SU-DHL-6 (cell line): ENCODE measurements around the gene SUPT3H.

Experiments
- H2AFZ ChIP-seq: fragments of 200-600 bp; sonication (generic); 2 replicates; pipeline ENCODE4 v1.6.1; 2014; ENCODE audit warnings: low read depth, mild to moderate bottlenecking, moderate library complexity, mixed read lengths, antibody characterized with exemption, low read length; ENCODE audit not compliant: severe bottlenecking
- H3F3A ChIP-seq: fragments of 200-600 bp; shearing (Covaris generic); 2 replicates; pipeline ENCODE4 v1.6.0; 2016; ENCODE audit warnings: antibody characterized with exemption, mild to moderate bottlenecking; ENCODE audit not compliant: insufficient read depth
- H3K27ac ChIP-seq: fragments of 200-600 bp; sonication (generic); 2 replicates; pipeline ENCODE4 v1.5.1; 2016; ENCODE audit warnings: low read depth, mild to moderate bottlenecking, low read length, moderate library complexity, mixed read lengths
- H3K27me3 ChIP-seq: fragments of 200-600 bp; sonication (generic), shearing (Covaris generic); 2 replicates; pipeline ENCODE4 v1.6.0; 2014; ENCODE audit warnings: mild to moderate bottlenecking, low read length
- H3K36me3 ChIP-seq: fragments of 200-600 bp; sonication (generic); 2 replicates; pipeline ENCODE4 v1.6.1; 2014; ENCODE audit warnings: mild to moderate bottlenecking, low read length, mixed read lengths
- H3K4me2 ChIP-seq: fragments of 300-600, 200-600 bp; shearing (Covaris generic), sonication (generic); 2 replicates; pipeline ENCODE4 v1.6.0; 2014; ENCODE audit warnings: low read length, low read depth, mild to moderate bottlenecking; ENCODE audit not compliant: poor library complexity, severe bottlenecking
- H3K4me3 ChIP-seq: fragments of 200-600 bp; sonication (generic); 2 replicates; pipeline ENCODE4 v1.5.1; 2014; ENCODE audit warnings: antibody characterized with exemption, low read length, mild to moderate bottlenecking, mixed read lengths; ENCODE audit not compliant: insufficient read depth, poor library complexity, severe bottlenecking
- H3K79me2 ChIP-seq: fragments of 200-600 bp; sonication (generic); 2 replicates; pipeline ENCODE4 v1.6.1; 2014; ENCODE audit warnings: mild to moderate bottlenecking, low read length, moderate library complexity; ENCODE audit not compliant: insufficient read depth
- H3K9ac ChIP-seq: fragments of 200-600 bp; sonication (generic); 2 replicates; pipeline ENCODE4 v1.7.0; 2014; ENCODE audit warnings: mild to moderate bottlenecking, low read length
- H3K9me2 ChIP-seq: fragments of 200-600 bp; sonication (generic); replicated peaks from 2 replicates; pipeline ENCODE4 v1.6.1; 2014; ENCODE audit warnings: low read length; ENCODE audit not compliant: insufficient read depth
- H3K9me3 ChIP-seq: fragments of 200-600 bp; sonication (generic); 2 replicates; pipeline ENCODE4 v1.6.1; 2014; ENCODE audit warnings: low read length, mixed read lengths; ENCODE audit not compliant: insufficient read depth
- H4K20me1 ChIP-seq: fragments of 200-600 bp; sonication (generic); 2 replicates; pipeline ENCODE4 v1.6.1; 2014; ENCODE audit warnings: low read depth, mild to moderate bottlenecking, antibody characterized with exemption, low read length, moderate library complexity, mixed read lengths
- EZH2phosphoT487 ChIP-seq: fragments of 200-600 bp; sonication (generic), shearing (Covaris generic); conservative IDR thresholded peaks from 2 replicates; pipeline ENCODE4 v1.6.1; 2018; ENCODE audit warnings: mild to moderate bottlenecking, antibody characterized with exemption, low read length, moderate library complexity, mixed read lengths
- TF ChIP-seq, protein P1 (sequence below): fragments of 200-600 bp; sonication (generic); IDR thresholded peaks from one replicate; pipeline ENCODE4 v1.5.1; 2017; ENCODE audit warnings: antibody characterized with exemption, mild to moderate bottlenecking, low read length, moderate library complexity; ENCODE audit not compliant: insufficient read depth, poor library complexity, severe bottlenecking

Gene SUPT3H

GRCh38 chr6:45320349-45320748, 57.4 kb downstream of the SUPT3H start:
- Histone ChIP-seq H3K9me2 (no peaks in the 10 kb centered on the region), H3K4me2 (no peak overlapping the region), H3K27me3 (no peaks in the 10 kb centered on the region), H3K27ac (no peak overlapping the region), H3K79me2 (no peaks in the 10 kb centered on the region), H3K9ac (no peak overlapping the region), H3K36me3 (no peaks in the 10 kb centered on the region), H4K20me1 (0 out of 2 replicates have a peak, but pooled peaks cover 3% of the 10 kb centered on the region), H3F3A (peaks cover 8% of the 10 kb centered on the region; the same call in 1 of the 2 replicates), H2AFZ (no peak overlapping the region), H3K4me3 (no peak overlapping the region), H3K9me3 (no peaks in the 10 kb centered on the region)
- no peak for TF ChIP-seq EZH2phosphoT487
- TF ChIP-seq, protein P1, sequence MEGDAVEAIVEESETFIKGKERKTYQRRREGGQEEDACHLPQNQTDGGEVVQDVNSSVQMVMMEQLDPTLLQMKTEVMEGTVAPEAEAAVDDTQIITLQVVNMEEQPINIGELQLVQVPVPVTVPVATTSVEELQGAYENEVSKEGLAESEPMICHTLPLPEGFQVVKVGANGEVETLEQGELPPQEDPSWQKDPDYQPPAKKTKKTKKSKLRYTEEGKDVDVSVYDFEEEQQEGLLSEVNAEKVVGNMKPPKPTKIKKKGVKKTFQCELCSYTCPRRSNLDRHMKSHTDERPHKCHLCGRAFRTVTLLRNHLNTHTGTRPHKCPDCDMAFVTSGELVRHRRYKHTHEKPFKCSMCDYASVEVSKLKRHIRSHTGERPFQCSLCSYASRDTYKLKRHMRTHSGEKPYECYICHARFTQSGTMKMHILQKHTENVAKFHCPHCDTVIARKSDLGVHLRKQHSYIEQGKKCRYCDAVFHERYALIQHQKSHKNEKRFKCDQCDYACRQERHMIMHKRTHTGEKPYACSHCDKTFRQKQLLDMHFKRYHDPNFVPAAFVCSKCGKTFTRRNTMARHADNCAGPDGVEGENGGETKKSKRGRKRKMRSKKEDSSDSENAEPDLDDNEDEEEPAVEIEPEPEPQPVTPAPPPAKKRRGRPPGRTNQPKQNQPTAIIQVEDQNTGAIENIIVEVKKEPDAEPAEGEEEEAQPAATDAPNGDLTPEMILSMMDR, result no peak

DNA sequence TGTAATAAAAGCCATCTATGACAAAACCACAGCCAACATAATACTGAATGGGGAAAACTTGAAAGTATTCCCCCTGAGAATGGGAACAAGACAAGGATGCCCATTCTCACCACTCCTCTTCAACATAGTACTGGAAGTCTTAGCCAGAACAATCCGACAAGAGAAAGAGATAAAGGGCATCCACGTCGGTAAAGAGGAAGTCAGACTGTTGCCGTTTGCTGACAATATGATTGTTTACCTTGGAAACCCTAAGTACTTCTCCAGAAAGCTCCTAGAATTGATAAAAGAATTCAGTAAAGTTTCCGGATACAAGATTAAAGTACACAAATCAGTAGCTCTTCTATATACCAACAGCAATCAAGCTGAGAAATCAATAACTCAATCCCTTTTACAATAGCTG, 63.6 kb downstream of the SUPT3H start:
- TF ChIP-seq, protein P1, result no peak
- no peak for TF ChIP-seq EZH2phosphoT487
- H3K27me3 ChIP-seq, result no peaks in the 10 kb centered on the region
- H3K79me2 ChIP-seq, result no peaks in the 10 kb centered on the region
- no peaks in the 10 kb centered on the region for H3K36me3 ChIP-seq
- H4K20me1 ChIP-seq, result peaks cover 3% of the 10 kb centered on the region; the same call in 1 of the 2 replicates
- no peak overlapping the region for H3K4me3 ChIP-seq
- no peak overlapping the region for H3K27ac ChIP-seq
- no peak overlapping the region for H3K9ac ChIP-seq
- H3K4me2 ChIP-seq, result no peak overlapping the region
- no peak overlapping the region for H2AFZ ChIP-seq
- H3K9me3 ChIP-seq, result no peaks in the 10 kb centered on the region
- H3F3A ChIP-seq, result no peaks in the 10 kb centered on the region
- H3K9me2 ChIP-seq, result no peaks in the 10 kb centered on the region

- Histone ChIP-seq H3K9ac (no peak overlapping the region), H3K79me2 (no peaks in the 10 kb centered on the region), H3K27me3 (no peaks in the 10 kb centered on the region), H3K36me3 (no peaks in the 10 kb centered on the region), H3K9me2 (no peaks in the 10 kb centered on the region), H3K4me3 (no peak overlapping the region), H4K20me1 (no peaks in the 10 kb centered on the region; the same call in 1 of the 2 replicates), H3K27ac (no peak overlapping the region), H3K9me3 (no peaks in the 10 kb centered on the region), H3F3A (no peaks in the 10 kb centered on the region), H2AFZ (no peak overlapping the region), H3K4me2 (no peak overlapping the region)
- TF ChIP-seq, protein P1, result no peak
- TF ChIP-seq EZH2phosphoT487, result no peak
These were observed 67.5 kb downstream of the SUPT3H start for GRCh38 chr6:45310118-45310788.
